DMS79 treated with DMSO at 0.1 percent for 48 hours (cell line): Measurements from ENCODE around the gene ERGIC2.

Experiments used
- DNase-seq: peaks from one replicate; lab custom pipeline; 2025; lab: John Stamatoyannopoulos, UW

Gene ERGIC2

DNA sequence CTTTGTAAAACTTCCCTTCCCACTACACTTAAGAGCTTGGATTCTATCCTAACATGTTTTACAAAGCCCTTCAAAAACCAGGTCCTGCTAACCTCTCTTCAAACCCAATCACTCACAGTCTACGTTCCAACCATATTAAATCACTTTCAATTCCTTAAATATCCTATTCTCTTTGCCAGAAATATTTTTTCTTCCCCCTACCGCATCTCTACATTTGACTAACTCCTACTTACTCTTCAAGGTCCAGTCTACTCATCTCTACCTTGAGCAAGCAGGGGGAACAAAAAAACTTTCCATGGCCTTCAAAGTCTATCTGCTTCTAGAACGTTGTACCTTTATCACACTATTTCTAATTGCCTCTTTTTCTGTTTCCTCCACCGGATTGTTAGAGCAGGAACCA lies 6.1 kb downstream of the ERGIC2 start:
- DNase-seq, result no peak

GRCh38 chr12:29374012-29374411 lies 7.0 kb downstream of the ERGIC2 start:
- DNase-seq, result no peak

DNA sequence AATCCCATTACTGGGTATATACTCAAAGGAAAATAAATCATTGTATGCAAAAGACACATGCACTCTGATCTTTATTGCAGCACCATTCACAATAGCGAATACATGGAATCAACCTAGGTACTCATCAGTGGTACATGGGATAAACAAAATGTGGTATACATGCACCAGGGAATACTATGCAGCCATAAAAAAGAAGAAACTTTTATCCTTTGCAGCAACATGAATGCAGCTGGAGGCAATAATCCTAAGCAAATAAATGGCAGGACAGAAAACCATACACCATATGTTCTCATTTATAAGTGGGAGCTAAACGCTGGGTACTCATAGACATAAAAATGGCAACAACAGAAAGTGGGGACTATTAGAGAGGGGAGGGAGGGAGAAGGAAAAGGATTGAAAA lies 15.9 kb downstream of the ERGIC2 start:
- no peak for DNase-seq

GRCh38 chr12:29354954-29355353 lies 26.0 kb downstream of the ERGIC2 start:
- no peak for DNase-seq

GRCh38 chr12:29350080-29350479 lies 30.9 kb downstream of the ERGIC2 start:
- DNase-seq, result peak; percentile 53

DNA sequence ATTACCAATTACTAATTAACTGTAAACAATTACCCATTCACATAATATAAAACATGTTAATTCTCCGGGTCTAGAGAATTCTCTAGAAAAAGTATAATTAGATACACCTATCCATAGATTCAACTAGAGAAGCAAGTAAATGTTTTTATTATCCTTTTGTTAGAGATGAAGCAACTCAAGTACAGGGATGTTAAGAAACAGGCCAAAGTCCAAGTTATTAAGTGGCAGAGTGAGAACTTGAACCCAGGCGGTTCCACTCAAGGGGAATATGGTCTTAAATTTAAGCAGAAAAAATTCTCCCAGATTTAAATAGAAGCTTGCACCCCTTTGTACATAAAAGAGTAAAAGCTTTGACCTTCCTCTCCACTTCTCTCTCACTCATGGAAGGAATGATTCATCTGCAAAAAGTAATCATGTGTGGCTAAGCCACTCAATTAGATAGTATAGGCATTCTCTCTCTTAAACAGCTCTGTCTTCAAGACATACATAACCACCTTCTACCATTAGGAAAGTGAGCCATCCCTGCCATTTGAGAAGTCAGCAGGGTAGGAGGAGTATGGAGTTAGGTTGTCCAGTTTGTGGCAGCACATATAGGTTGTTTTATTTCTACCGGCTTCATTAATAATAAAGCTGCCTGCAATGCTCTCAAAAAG lies 34.1 kb downstream of the ERGIC2 start:
- no peak for DNase-seq

DNA sequence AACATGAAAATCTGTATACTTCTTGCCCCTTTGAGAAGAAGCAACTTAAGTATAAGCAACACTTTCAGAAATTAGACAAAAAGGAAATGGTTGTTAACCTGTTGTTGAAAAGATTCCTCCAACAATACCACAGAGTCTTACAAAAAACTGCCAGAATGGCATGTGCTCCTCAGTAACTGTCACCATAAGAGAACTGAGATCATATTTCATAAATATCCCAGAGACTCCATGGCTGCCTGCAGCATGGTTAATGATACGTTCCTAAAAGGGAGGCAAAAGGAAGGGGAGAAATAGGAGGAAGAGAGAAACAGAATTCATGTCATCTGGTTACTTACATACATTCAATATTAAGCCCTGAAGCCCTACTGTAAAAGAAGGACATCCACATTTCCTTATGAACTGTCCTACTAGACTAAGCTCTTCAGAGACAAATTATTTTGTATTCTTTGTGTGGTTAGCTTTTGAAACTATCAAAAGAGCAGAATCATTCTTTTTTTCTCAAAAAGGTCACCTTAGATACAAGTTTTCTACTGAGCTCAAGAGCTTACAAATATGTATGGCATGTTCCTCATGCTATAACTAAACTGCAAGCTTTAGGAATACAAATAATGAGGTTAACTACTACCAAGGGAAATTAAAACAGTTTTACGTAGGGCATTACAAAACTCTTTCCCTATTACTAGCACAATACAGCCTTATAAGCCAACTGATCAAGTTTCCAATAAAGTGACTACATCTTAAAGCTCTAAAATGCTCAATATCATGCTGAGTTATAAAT lies 37.8 kb downstream of the ERGIC2 start:
- DNase-seq, result no peak

DNA sequence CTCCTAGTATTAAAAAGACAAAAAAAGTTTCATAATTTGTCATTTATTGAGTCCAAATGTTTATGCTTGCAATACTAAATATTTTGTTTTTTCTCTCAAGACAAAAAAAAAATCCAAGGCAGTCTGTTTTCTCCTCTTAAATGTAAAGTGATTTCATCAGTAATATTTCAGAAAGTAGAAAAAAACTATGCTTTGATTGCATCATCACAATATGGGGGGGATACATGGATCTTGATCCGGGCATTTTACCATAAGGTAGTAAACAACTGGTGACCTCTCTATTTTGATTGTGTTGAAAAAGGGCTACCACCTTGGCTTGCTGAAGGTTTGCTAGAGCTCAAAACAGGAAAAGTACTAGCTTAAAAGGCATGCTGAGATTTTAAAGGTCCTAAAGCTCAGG lies 43.6 kb downstream of the ERGIC2 start:
- no peak for DNase-seq

DNA sequence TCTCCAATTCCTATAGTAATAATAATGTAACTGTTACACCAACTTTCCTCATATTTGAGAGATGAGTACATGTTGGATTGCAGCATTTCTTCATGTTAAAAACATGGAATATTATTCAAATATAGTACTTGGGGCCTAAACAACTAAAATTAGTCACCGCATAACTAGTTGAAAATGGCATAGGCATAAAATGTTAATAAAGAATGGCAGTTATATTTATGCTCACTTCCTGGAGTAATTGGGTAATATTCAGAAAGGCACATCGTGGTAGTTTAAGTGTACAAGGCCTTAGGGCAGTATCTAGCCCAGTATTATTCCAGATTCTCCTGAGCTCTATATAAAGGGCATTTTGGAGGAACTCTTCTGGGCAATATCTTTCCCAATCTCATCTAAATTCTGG lies 46.0 kb downstream of the ERGIC2 start:
- DNase-seq, result no peak

DNA sequence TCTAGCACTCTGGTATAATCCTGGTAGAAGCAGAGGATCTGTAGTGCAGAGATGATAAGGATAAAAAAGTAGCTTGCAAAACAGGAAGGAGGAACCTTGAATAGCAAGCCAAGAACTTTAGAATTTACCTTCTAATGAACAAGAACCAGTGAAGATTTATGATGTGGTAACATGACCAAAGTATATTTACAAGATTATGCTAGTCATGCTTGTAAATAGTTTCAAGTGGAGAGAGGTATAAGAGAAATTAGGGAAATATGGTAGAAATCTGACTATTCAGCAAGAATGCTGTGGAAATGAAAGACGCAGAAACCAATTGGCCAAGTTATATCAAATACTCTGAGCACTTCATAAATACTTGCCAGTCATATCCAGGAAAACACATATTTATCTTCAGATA lies 47.8 kb downstream of the ERGIC2 start:
- DNase-seq, result no peak

- no peak for DNase-seq
Observed at GRCh38 chr12:29329411-29329810, 51.6 kb downstream of the ERGIC2 start.

- no peak for DNase-seq
Observed at GRCh38 chr12:29322157-29322556, 58.8 kb downstream of the ERGIC2 start.

GRCh38 chr12:29320295-29321085 lies 60.5 kb downstream of the ERGIC2 start:
- no peak for DNase-seq

GRCh38 chr12:29317556-29318363 lies 63.2 kb downstream of the ERGIC2 start:
- DNase-seq, result peak; percentile 54

DNA sequence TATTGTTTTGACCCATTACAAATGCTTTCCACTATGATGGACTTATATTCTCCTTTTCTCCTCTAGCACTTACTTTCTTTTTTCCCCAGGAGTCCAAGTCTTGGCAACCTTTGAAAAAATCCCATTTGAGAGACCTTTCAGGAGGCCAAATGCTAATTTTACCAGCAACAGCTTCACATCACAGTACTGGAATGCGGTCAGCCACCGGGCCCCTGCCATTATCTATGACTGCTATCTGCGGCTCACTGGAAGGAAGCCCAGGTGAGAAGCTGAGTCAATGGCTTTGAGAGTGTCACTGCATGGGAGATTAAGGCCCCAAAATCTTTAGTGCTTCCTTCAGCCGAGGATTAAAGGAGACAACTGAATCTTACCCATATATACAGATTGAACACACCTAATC lies 64.2 kb downstream of the ERGIC2 start:
- no peak for DNase-seq

DNA sequence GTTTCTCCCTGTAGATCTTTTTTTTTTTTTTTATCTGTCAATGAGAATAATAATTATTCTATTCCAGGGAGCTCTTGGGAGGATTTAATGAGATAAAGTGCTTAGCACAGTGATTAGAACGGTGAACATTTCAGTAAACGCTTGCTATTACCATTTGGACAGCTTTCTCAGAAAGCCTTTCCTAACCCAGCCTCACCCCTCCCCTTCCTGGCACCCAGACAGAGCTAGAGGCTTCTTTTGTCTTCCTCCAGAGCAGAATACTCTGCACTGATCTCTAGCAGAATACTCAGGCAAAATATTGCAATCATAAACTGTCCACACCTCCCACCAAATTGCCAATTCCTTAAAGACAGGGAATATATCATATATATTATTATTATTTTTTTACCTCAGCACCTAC lies 66.6 kb downstream of the ERGIC2 start:
- DNase-seq, result no peak

- DNase-seq, result no peak
Observed at GRCh38 chr12:29310899-29311298, 70.1 kb downstream of the ERGIC2 start.

GRCh38 chr12:29309320-29309902 lies 71.6 kb downstream of the ERGIC2 start:
- DNase-seq, result no peak

GRCh38 chr12:29306682-29307081 lies 74.3 kb downstream of the ERGIC2 start:
- DNase-seq, result no peak

DNA sequence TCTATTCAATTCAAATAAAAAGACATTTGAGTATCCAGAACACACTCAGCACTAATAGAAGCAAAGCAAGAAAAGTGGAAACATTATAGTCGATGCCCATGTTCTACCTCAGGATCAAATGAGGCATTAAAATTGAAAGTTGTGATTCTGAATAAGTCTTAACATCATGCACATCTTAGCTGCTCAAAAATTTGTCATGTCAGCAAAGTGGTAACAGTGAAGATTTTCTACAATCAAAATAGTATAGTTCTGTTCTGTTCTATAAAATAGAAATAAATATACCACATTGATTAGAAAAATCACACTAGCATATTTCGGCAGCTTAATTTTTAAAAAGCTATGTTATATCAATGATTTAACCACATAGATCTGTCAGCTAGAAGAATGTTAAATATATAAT lies 74.7 kb downstream of the ERGIC2 start:
- no peak for DNase-seq

- no peak for DNase-seq
Observed at GRCh38 chr12:29304388-29304787, 76.6 kb downstream of the ERGIC2 start.

GRCh38 chr12:29301114-29301513 lies 79.9 kb downstream of the ERGIC2 start:
- no peak for DNase-seq
